ENCODE data around the gene MGAT5.
"Not testable (repeated sequence)": the region's sequence is repeated elsewhere in the genome, so short reads cannot be mapped to it uniquely, and the experiment has no call there.

The MGAT5 gene

DNA sequence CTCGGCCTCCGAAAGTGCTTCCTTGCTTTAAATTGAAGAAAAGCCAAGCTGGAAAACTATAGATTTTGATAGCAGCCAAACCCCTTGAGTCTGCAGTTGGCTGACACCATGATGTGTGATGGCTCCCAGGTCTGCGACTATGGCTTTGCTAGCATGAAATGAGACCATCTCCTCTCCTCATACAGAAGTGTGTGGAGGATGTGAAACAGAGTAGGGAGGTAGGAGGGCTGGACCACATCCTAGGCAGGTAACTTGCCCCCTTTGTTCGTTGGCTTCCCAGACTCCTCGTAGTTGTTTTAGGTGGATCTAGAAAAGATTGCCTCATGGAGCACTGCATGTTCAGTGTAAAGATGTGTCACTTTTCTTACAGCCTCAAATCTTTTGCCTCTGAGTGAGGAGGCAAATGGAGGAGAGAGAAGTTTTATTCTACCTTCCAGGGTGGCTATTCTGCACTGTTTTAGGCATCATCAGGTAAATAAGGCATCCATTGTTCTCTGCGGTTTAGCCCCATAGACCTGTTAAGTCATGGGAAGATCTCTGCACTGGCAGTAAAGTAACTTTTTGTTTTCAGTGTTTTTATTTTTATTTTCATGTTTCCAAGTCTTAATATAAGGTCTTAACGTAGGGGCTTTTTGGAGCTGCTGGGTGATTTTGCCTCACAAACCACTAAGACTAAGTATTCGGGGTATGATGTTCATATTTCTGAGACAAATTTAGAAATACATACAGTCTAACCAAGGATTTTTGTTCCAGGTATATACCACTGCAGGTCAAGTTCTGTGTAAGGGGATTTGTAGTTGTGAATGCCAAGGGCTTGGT, 40.1 kb downstream of the MGAT5 start:
- Histone ChIP-seq H3K27ac (ENCODE audit: extremely low read depth, low read depth, low read length) (no peak overlapping the region), H3K36me3 (ENCODE audit: control insufficient read depth in 2 of 2, insufficient read depth in 1 of 2, low read length in 2 of 2) (no peaks in the 10 kb centered on the region; a peak in 1 of 3 replicates), H3K4me3 (ENCODE audit: low read depth, low read length) (no peak overlapping the region), H3K9me3 (ENCODE audit: control insufficient read depth, insufficient read depth, low read depth, low read length) (no peaks in the 10 kb centered on the region), H3K4me1 (ENCODE audit: control insufficient read depth, insufficient read depth, low read length) (no peaks in the 10 kb centered on the region)
- CTCF ChIA-PET, result no interaction called here
- TF ChIP-seq, protein P1, sequence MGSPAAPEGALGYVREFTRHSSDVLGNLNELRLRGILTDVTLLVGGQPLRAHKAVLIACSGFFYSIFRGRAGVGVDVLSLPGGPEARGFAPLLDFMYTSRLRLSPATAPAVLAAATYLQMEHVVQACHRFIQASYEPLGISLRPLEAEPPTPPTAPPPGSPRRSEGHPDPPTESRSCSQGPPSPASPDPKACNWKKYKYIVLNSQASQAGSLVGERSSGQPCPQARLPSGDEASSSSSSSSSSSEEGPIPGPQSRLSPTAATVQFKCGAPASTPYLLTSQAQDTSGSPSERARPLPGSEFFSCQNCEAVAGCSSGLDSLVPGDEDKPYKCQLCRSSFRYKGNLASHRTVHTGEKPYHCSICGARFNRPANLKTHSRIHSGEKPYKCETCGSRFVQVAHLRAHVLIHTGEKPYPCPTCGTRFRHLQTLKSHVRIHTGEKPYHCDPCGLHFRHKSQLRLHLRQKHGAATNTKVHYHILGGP (tag by site-specific recombination; IDR thresholded peaks at IDR 0.05), result no peak
- TF ChIP-seq ZNF514 (tag by site-specific recombination; IDR thresholded peaks at IDR 0.05) (no peak), OVOL3 (tag by site-specific recombination; IDR thresholded peaks at IDR 0.05) (no peak), ZNF529 (tag by site-specific recombination; IDR thresholded peaks at IDR 0.05; ENCODE audit: insufficient replicate concordance) (no peak), ZNF521 (tag by site-specific recombination; IDR thresholded peaks at IDR 0.05) (no peak), ZNF155 (tag by site-specific recombination; IDR thresholded peaks at IDR 0.05) (no peak), WT1 (tag by site-specific recombination; IDR thresholded peaks at IDR 0.05) (no peak), ZNF530 (tag by site-specific recombination; IDR thresholded peaks at IDR 0.05; ENCODE audit: low read depth) (no peak), ZNF558 (tag by site-specific recombination; IDR thresholded peaks at IDR 0.05) (no peak), ZNF747 (tag by site-specific recombination; IDR thresholded peaks at IDR 0.05) (no peak), ZNF132 (tag by site-specific recombination; IDR thresholded peaks at IDR 0.05; ENCODE audit: borderline replicate concordance) (no peak), HOXC10 (CRISPR knock-in tag; IDR thresholded peaks at IDR 0.05) (no peak), ZNF433 (tag by site-specific recombination; IDR thresholded peaks at IDR 0.05; ENCODE audit: low read depth) (no peak), ZNF658 (tag by site-specific recombination; IDR thresholded peaks at IDR 0.05) (no peak), ZNF311 (tag by site-specific recombination; IDR thresholded peaks at IDR 0.05; ENCODE audit: borderline replicate concordance) (no peak), ZNF175 (tag by site-specific recombination; IDR thresholded peaks at IDR 0.05) (no peak)
- TF ChIP-seq, protein P2, sequence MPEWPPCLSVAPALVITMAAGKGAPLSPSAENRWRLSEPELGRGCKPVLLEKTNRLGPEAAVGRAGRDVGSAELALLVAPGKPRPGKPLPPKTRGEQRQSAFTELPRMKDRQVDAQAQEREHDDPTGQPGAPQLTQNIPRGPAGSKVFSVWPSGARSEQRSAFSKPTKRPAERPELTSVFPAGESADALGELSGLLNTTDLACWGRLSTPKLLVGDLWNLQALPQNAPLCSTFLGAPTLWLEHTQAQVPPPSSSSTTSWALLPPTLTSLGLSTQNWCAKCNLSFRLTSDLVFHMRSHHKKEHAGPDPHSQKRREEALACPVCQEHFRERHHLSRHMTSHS (tag by site-specific recombination; IDR thresholded peaks at IDR 0.05), result no peak
- TF ChIP-seq, protein P3, sequence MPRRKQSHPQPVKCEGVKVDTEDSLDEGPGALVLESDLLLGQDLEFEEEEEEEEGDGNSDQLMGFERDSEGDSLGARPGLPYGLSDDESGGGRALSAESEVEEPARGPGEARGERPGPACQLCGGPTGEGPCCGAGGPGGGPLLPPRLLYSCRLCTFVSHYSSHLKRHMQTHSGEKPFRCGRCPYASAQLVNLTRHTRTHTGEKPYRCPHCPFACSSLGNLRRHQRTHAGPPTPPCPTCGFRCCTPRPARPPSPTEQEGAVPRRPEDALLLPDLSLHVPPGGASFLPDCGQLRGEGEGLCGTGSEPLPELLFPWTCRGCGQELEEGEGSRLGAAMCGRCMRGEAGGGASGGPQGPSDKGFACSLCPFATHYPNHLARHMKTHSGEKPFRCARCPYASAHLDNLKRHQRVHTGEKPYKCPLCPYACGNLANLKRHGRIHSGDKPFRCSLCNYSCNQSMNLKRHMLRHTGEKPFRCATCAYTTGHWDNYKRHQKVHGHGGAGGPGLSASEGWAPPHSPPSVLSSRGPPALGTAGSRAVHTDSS (tag by site-specific recombination; IDR thresholded peaks at IDR 0.05), result no peak
- POLR2A ChIA-PET, result no interaction called here

DNA sequence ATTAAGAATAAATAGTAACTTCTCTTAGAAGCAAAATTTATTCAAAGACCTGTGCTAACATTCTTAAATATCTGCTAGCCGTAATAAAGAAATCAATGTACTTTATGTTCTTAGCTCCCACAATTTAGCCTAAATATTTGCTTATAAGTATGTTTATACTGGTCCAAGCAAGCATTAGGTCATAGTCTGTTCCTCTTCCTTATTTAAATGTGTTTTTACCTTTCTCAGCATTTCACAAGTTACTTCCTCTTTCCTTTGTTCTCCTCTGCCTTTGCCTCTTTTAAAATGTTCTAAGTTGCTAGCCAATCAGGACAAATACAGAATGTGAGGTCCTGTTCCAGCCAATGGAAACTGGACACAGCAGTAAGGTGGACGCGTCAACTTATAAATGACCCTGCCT, 40.7 kb downstream of the MGAT5 start:
- H3K9me3 ChIP-seq (ENCODE audit: control insufficient read depth, insufficient read depth, low read depth, low read length); H3K36me3 ChIP-seq (ENCODE audit: control insufficient read depth in 2 of 2, insufficient read depth in 1 of 2, low read length in 2 of 2); H3K27ac ChIP-seq (ENCODE audit: extremely low read depth, low read depth, low read length); CTCF ChIA-PET; H3K4me1 ChIP-seq (ENCODE audit: control insufficient read depth, insufficient read depth, low read length); H3K4me3 ChIP-seq (ENCODE audit: low read depth, low read length); POLR2A ChIA-PET: not testable (repeated sequence)

DNA sequence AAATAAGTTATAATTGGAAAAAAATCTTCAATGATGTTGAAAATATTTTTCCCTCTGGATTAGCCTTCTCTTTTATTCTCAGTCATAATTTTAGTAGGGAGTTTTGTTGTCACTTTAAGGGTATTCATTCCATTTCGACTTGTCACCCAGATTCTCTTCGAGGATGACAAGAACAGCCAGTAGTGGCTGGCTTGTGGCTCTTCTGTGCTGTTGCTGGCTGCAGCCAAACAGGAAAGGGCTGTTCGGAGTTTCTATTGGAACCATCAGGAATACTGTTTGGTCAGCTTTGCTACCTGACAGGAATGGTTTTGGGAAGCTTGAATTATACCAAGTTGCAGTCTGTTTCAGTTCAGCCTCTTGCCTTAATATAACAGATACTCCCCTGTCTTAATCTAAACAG, 41.6 kb downstream of the MGAT5 start:
- POLR2A ChIA-PET, result no interaction called here
- Histone ChIP-seq H3K4me3 (ENCODE audit: low read depth, low read length) (no peak overlapping the region), H3K36me3 (ENCODE audit: control insufficient read depth in 2 of 2, insufficient read depth in 1 of 2, low read length in 2 of 2) (no peaks in the 10 kb centered on the region; a peak in 1 of 3 replicates), H3K27ac (ENCODE audit: extremely low read depth, low read depth, low read length) (no peak overlapping the region), H3K4me1 (ENCODE audit: control insufficient read depth, insufficient read depth, low read length) (no peaks in the 10 kb centered on the region), H3K9me3 (ENCODE audit: control insufficient read depth, insufficient read depth, low read depth, low read length) (no peaks in the 10 kb centered on the region)
- CTCF ChIA-PET, result no interaction called here
- no peak for TF ChIP-seq SCRT1 (tag by site-specific recombination; IDR thresholded peaks at IDR 0.05; ENCODE audit: borderline replicate concordance)
- no peak for TF ChIP-seq ZNF654 (tag by site-specific recombination; IDR thresholded peaks at IDR 0.05; ENCODE audit: low read depth)
- no peak for TF ChIP-seq ZFP3 (tag by site-specific recombination; IDR thresholded peaks at IDR 0.05; ENCODE audit: low read depth)
- no peak for TF ChIP-seq ZNF404 (tag by site-specific recombination; IDR thresholded peaks at IDR 0.05)
- no peak for TF ChIP-seq ZNF670 (tag by site-specific recombination; IDR thresholded peaks at IDR 0.05; ENCODE audit: low read depth)
- TF ChIP-seq, protein P4, sequence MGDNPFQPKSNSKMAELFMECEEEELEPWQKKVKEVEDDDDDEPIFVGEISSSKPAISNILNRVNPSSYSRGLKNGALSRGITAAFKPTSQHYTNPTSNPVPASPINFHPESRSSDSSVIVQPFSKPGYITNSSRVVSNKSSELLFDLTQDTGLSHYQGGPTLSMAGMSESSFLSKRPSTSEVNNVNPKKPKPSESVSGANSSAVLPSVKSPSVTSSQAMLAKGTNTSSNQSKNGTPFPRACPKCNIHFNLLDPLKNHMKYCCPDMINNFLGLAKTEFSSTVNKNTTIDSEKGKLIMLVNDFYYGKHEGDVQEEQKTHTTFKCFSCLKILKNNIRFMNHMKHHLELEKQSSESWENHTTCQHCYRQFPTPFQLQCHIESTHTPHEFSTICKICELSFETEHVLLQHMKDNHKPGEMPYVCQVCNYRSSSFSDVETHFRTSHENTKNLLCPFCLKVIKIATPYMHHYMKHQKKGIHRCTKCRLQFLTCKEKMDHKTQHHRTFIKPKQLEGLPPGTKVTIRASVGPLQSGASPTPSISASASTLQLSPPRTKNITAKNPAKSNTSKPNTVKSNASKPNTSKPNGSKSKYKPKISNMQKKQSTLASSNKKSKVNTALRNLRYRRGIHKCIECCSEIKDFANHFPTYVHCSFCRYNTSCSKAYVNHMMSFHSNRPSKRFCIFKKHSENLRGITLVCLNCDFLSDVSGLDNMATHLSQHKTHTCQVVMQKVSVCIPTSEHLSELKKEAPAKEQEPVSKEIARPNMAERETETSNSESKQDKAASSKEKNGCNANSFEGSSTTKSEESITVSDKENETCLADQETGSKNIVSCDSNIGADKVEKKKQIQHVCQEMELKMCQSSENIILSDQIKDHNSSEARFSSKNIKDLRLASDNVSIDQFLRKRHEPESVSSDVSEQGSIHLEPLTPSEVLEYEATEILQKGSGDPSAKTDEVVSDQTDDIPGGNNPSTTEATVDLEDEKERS (tag by site-specific recombination; IDR thresholded peaks at IDR 0.05), result no peak
- no peak for TF ChIP-seq ZNF561 (tag by site-specific recombination; IDR thresholded peaks at IDR 0.05; ENCODE audit: borderline replicate concordance)
- TF ChIP-seq TRIM28 (IDR thresholded peaks at IDR 0.05; ENCODE audit: borderline replicate concordance, low read length), result no peak
